Neural progenitor cell (in vitro differentiated cells): ENCODE results near the gene NTM. TPM values are rescaled to one million over a fixed set of nuclear protein-coding genes. Genes with fewer than 3 reads are reported as not detected.
A peak's percentile ranks its signal among the peaks of the same experiment; 100 is the strongest.

Source experiments
- DNase-seq: peaks from one replicate; pipeline ENCODE4 v3.0.0-alpha.2; 2016; ENCODE audit warnings: low spot score
- H2AFZ ChIP-seq: fragments of 200-600 bp; sonication (generic); replicated peaks from 2 replicates; pipeline ENCODE4 v1.6.1; 2016; ENCODE audit warnings: antibody characterized with exemption
- H3F3A ChIP-seq: fragments of 200-600 bp; sonication (generic); 2 replicates; pipeline ENCODE4 v1.6.1; 2016; ENCODE audit warnings: antibody characterized with exemption, low read depth
- H3K27ac ChIP-seq: fragments of 200-600 bp; sonication (generic); 2 replicates; pipeline ENCODE4 v1.5.1; 2016; ENCODE audit warnings: mild to moderate bottlenecking
- H3K27me3 ChIP-seq: fragments of 200-600 bp; sonication (generic); 2 replicates; pipeline ENCODE4 v1.6.1; 2016; ENCODE audit warnings: mild to moderate bottlenecking, moderate library complexity
- H3K36me3 ChIP-seq: fragments of 200-600 bp; sonication (generic); 2 replicates; pipeline ENCODE4 v1.5.1; 2016
- H3K4me1 ChIP-seq: fragments of 200-600 bp; sonication (generic); 2 replicates; pipeline ENCODE4 v1.6.1; 2016; ENCODE audit warnings: mixed run types
- H3K4me2 ChIP-seq: fragments of 200-600 bp; sonication (generic); 2 replicates; pipeline ENCODE4 v1.6.1; 2016
- H3K4me3 ChIP-seq: fragments of 200-600 bp; sonication (generic); 2 replicates; pipeline ENCODE4 v1.5.1; 2016
- H3K79me2 ChIP-seq: fragments of 200-600 bp; sonication (generic); 2 replicates; pipeline ENCODE4 v1.6.1; 2016; ENCODE audit warnings: low read depth
- H3K9ac ChIP-seq: fragments of 200-600 bp; sonication (generic); 2 replicates; pipeline ENCODE4 v1.6.1; 2016
- H3K9me3 ChIP-seq: fragments of 200-600 bp; sonication (generic); 2 replicates; pipeline ENCODE4 v1.5.1; 2016; ENCODE audit warnings: low read depth
- H4K20me1 ChIP-seq: fragments of 200-600 bp; sonication (generic); 2 replicates; pipeline ENCODE4 v1.6.1; 2016; ENCODE audit warnings: low read depth
- H3K27ac Mint-ChIP-seq: 3 replicates; pipeline ENCODE4 v1.8.0; 2021; ENCODE audit warnings: mixed read lengths
- H3K27me3 Mint-ChIP-seq: 2 replicates; pipeline ENCODE4 v1.8.0; 2022; ENCODE audit warnings: low read depth, mild to moderate bottlenecking, inconsistent platforms, moderate library complexity, mixed read lengths; ENCODE audit not compliant: insufficient read depth
- H3K36me3 Mint-ChIP-seq: 3 replicates; pipeline ENCODE4 v1.8.0; 2021; ENCODE audit warnings: mixed read lengths
- H3K4me1 Mint-ChIP-seq: 3 replicates; pipeline ENCODE4 v1.8.0; 2021; ENCODE audit warnings: mixed read lengths
- H3K4me3 Mint-ChIP-seq: 3 replicates; pipeline ENCODE4 v1.8.0; 2021; ENCODE audit warnings: mild to moderate bottlenecking, moderate library complexity, mixed read lengths
- H3K9me3 Mint-ChIP-seq: 3 replicates; pipeline ENCODE4 v1.8.0; 2020; ENCODE audit warnings: mixed read lengths
- EZH2 ChIP-seq: fragments of 200-600 bp; sonication (generic); IDR thresholded peaks from 2 replicates; pipeline ENCODE4 v1.6.1; 2017; ENCODE audit warnings: antibody characterized with exemption, mild to moderate bottlenecking, moderate library complexity
- EZH2phosphoT487 ChIP-seq: fragments of 200-600 bp; sonication (generic); IDR thresholded peaks from 2 replicates; pipeline ENCODE4 v1.6.1; 2017; ENCODE audit warnings: antibody characterized with exemption
- total RNA-seq: library from RNA; depleted of rRNA; stranded (reverse); fragments of >200 nt; gene quantifications from 2 replicates; pipeline ENCODE4 v1.2.3, GENCODE V29; 2015; ENCODE audit warnings: low replicate concordance
- TF ChIP-seq, protein P1 (sequence below): fragments of 200-600 bp; sonication (generic); IDR thresholded peaks from 2 replicates; pipeline ENCODE4 v1.5.1; 2017; ENCODE audit warnings: antibody characterized with exemption, mild to moderate bottlenecking

NTM gene
- total RNA-seq, 1 donor from 2014 or later = 4.3 TPM

- no peak overlapping the region for H3K4me2 ChIP-seq
- H3K4me3 ChIP-seq = no peak overlapping the region
- H3F3A ChIP-seq = peaks cover 10% of the 10 kb centered on the region
- no peak overlapping the region for H3K27ac Mint-ChIP-seq
- peaks cover 47% of the 10 kb centered on the region for H3K4me1 ChIP-seq
- TF ChIP-seq, protein P1, sequence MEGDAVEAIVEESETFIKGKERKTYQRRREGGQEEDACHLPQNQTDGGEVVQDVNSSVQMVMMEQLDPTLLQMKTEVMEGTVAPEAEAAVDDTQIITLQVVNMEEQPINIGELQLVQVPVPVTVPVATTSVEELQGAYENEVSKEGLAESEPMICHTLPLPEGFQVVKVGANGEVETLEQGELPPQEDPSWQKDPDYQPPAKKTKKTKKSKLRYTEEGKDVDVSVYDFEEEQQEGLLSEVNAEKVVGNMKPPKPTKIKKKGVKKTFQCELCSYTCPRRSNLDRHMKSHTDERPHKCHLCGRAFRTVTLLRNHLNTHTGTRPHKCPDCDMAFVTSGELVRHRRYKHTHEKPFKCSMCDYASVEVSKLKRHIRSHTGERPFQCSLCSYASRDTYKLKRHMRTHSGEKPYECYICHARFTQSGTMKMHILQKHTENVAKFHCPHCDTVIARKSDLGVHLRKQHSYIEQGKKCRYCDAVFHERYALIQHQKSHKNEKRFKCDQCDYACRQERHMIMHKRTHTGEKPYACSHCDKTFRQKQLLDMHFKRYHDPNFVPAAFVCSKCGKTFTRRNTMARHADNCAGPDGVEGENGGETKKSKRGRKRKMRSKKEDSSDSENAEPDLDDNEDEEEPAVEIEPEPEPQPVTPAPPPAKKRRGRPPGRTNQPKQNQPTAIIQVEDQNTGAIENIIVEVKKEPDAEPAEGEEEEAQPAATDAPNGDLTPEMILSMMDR = no peak
- TF ChIP-seq EZH2phosphoT487 = no peak
- TF ChIP-seq EZH2 = no peak
- peaks cover 6% of the 10 kb centered on the region for H3K27me3 ChIP-seq
- peaks cover 36% of the 10 kb centered on the region for H3K4me1 Mint-ChIP-seq
- H3K79me2 ChIP-seq = no peaks in the 10 kb centered on the region
- DNase-seq = no peak
- no peaks in the 10 kb centered on the region for H3K36me3 Mint-ChIP-seq
- H3K27me3 Mint-ChIP-seq = peaks cover 4% of the 10 kb centered on the region
- no peak overlapping the region for H3K27ac ChIP-seq
- H3K9ac ChIP-seq = no peak overlapping the region
- H2AFZ ChIP-seq = no peak overlapping the region
- no peaks in the 10 kb centered on the region for H3K9me3 Mint-ChIP-seq
- H3K36me3 ChIP-seq = no peaks in the 10 kb centered on the region
- H3K9me3 ChIP-seq = no peaks in the 10 kb centered on the region
- H4K20me1 ChIP-seq = peaks cover 5% of the 10 kb centered on the region
- no peak overlapping the region for H3K4me3 Mint-ChIP-seq
These were observed 479.1 kb downstream of the NTM start for GRCh38 chr11:131849485-131849884.

- H3K9me3 ChIP-seq = no peaks in the 10 kb centered on the region
- peak overlapping the region; percentile 61 for H3K4me2 ChIP-seq
- H4K20me1 ChIP-seq = peaks cover 5% of the 10 kb centered on the region
- H3K4me1 ChIP-seq = peaks cover 41% of the 10 kb centered on the region
- H3K36me3 Mint-ChIP-seq = no peaks in the 10 kb centered on the region
- H3K4me3 Mint-ChIP-seq = no peak overlapping the region
- no peak overlapping the region for H3K4me3 ChIP-seq
- H2AFZ ChIP-seq = no peak overlapping the region
- H3K4me1 Mint-ChIP-seq = peaks cover 30% of the 10 kb centered on the region
- no peak overlapping the region for H3K27ac ChIP-seq
- no peaks in the 10 kb centered on the region for H3K9me3 Mint-ChIP-seq
- H3K79me2 ChIP-seq = no peaks in the 10 kb centered on the region
- no peaks in the 10 kb centered on the region for H3K36me3 ChIP-seq
- H3K27me3 Mint-ChIP-seq = peaks cover 4% of the 10 kb centered on the region
- H3K9ac ChIP-seq = no peak overlapping the region
- H3F3A ChIP-seq = peaks cover 10% of the 10 kb centered on the region
- peak; percentile 50 for DNase-seq
- TF ChIP-seq, protein P1 = no peak
- no peak for TF ChIP-seq EZH2
- TF ChIP-seq EZH2phosphoT487 = no peak
- H3K27me3 ChIP-seq = peaks cover 8% of the 10 kb centered on the region
- no peak overlapping the region for H3K27ac Mint-ChIP-seq
These were observed 480.1 kb downstream of the NTM start for GRCh38 chr11:131850507-131850906.

DNA sequence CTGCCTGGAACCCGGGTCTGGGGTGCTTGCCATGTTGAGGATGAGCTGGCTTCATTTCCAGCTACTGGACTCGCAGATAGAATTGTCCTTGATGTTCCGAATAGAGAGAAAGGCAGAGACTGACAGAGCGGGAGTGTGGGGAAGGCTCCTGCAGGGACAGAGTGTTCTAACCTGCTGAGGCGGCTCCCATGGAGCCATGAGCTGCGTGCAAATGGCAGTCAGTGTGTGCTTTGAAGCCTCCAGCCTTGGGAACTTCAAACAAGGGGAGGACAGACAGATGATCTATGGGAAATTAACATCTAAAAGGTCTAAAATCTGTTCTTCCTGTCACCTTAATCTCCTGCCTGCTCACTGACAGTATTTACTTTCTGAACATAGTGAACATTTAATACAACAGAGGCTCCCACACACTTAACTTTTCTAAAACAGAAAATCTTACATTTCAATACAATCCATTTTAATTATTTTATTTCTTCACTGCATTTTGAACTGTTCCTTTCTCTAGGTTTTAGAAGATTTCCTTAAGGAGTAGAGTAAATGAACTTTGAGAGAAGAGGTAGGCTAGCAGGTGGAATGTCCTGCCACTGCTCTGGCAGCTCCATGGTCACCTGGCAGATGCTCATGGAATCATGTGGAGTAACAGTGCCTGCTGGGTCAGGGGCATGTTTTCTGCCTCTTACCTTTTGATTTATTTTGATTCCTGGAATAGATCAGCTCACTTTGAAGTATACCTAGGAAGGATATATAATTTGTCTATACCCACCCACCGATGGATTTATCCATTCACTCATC is 481.7 kb downstream of the NTM start:
- Mint-ChIP-seq H3K9me3 (no peaks in the 10 kb centered on the region), H3K27ac (no peak overlapping the region), H3K4me1 (peaks cover 24% of the 10 kb centered on the region), H3K36me3 (no peaks in the 10 kb centered on the region), H3K27me3 (peaks cover 4% of the 10 kb centered on the region), H3K4me3 (no peak overlapping the region)
- DNase-seq = no peak
- peaks cover 5% of the 10 kb centered on the region for H4K20me1 ChIP-seq
- H3K9me3 ChIP-seq = no peaks in the 10 kb centered on the region
- H3K36me3 ChIP-seq = no peaks in the 10 kb centered on the region
- peaks cover 10% of the 10 kb centered on the region for H3F3A ChIP-seq
- no peak overlapping the region for H2AFZ ChIP-seq
- H3K79me2 ChIP-seq = no peaks in the 10 kb centered on the region
- H3K9ac ChIP-seq = no peak overlapping the region
- no peak overlapping the region for H3K27ac ChIP-seq
- no peak for TF ChIP-seq EZH2phosphoT487
- TF ChIP-seq EZH2 = no peak
- TF ChIP-seq, protein P1 = no peak
- no peak overlapping the region for H3K4me3 ChIP-seq
- peak overlapping the region; percentile 11 for H3K4me2 ChIP-seq
- H3K4me1 ChIP-seq = peaks cover 33% of the 10 kb centered on the region
- peaks cover 8% of the 10 kb centered on the region for H3K27me3 ChIP-seq
